OCI-LY7 (cell line): ENCODE data around the gene PRDM10. TPM values are rescaled to one million over a fixed set of nuclear protein-coding genes. Genes with fewer than 3 reads are reported as not detected.

Experiments used
- BruUV-seq: library from RNA; stranded (reverse); fragments of 400-500 nt; replicated peaks from 2 replicates; lab custom pipeline; 2021; lab: Mats Ljungman, UMichigan
- CTCF ChIA-PET: fragments of 300-600 bp; sonication (Branson Sonifier 250); formaldehyde crosslinking; loops from one replicate; lab custom pipeline; 2022; ENCODE audit warnings: antibody characterized with exemption; ENCODE audit not compliant: unreplicated experiment; lab: Charles Lee
- POLR2A ChIA-PET: fragments of 300-600 bp; sonication (Branson Sonifier 250); formaldehyde crosslinking; loops from one replicate; lab custom pipeline; 2022; ENCODE audit warnings: antibody characterized with exemption; lab: Charles Lee
- DNase-seq: peaks from one replicate; pipeline ENCODE4 v3.0.0-alpha.2; 2015; ENCODE audit warnings: low spot score
- H2AFZ ChIP-seq: fragments of 200-600 bp; sonication (generic), shearing (Covaris generic); 2 replicates; pipeline ENCODE4 v1.6.1; 2014; ENCODE audit warnings: mild to moderate bottlenecking, antibody characterized with exemption, low read length, moderate library complexity
- H3K27ac ChIP-seq: fragments of 200-600 bp; sonication (generic); 2 replicates; pipeline ENCODE4 v1.5.1; 2014; ENCODE audit warnings: mixed run types, low read depth, mild to moderate bottlenecking, moderate library complexity, low read length, inconsistent platforms; ENCODE audit not compliant: poor library complexity, severe bottlenecking
- H3K36me3 ChIP-seq: fragments of 200-600 bp; sonication (generic); 2 replicates; pipeline ENCODE4 v1.6.1; 2014; ENCODE audit warnings: mild to moderate bottlenecking, antibody characterized with exemption, low read length, moderate library complexity, mixed read lengths; ENCODE audit not compliant: insufficient read depth
- H3K4me1 ChIP-seq: fragments of 200-600 bp; sonication (generic); 2 replicates; pipeline ENCODE4 v1.5.1; 2014; ENCODE audit warnings: mild to moderate bottlenecking, low read length; ENCODE audit not compliant: insufficient read depth, poor library complexity, severe bottlenecking
- H3K4me2 ChIP-seq: fragments of 200-600 bp; sonication (generic); 2 replicates; pipeline ENCODE4 v1.6.1; 2014; ENCODE audit warnings: mild to moderate bottlenecking, low read length
- H3K4me3 ChIP-seq: fragments of 200-600 bp; sonication (generic); 2 replicates; pipeline ENCODE4 v1.5.1; 2014; ENCODE audit warnings: mild to moderate bottlenecking, low read depth, low read length; ENCODE audit not compliant: poor library complexity, severe bottlenecking
- H3K79me2 ChIP-seq: fragments of 200-600 bp; sonication (generic); 2 replicates; pipeline ENCODE4 v1.6.1; 2016; ENCODE audit warnings: low read depth, mild to moderate bottlenecking, low read length, moderate library complexity, mixed read lengths; ENCODE audit not compliant: insufficient read depth
- H3K9me2 ChIP-seq: fragments of 200-600 bp; sonication (generic); 2 replicates; pipeline ENCODE4 v1.6.1; 2016; ENCODE audit warnings: mild to moderate bottlenecking, low read length, mixed read lengths; ENCODE audit not compliant: insufficient read depth
- H3K9me3 ChIP-seq: fragments of 200-600 bp; sonication (generic); 2 replicates; pipeline ENCODE4 v1.6.1; 2014; ENCODE audit warnings: mild to moderate bottlenecking, mixed run types, low read length, mixed read lengths
- H4K20me1 ChIP-seq: fragments of 200-600 bp; sonication (generic); 2 replicates; pipeline ENCODE4 v1.6.1; 2014; ENCODE audit warnings: mild to moderate bottlenecking, antibody characterized with exemption, low read length, moderate library complexity, mixed read lengths; ENCODE audit not compliant: insufficient read depth
- EZH2phosphoT487 ChIP-seq: fragments of 200-600 bp; sonication (generic); IDR thresholded peaks from 2 replicates; pipeline ENCODE4 v1.6.1; 2018; ENCODE audit warnings: low read depth, borderline replicate concordance, mild to moderate bottlenecking, mixed run types, antibody characterized with exemption, low read length, moderate library complexity, mixed read lengths
- intact Hi-C: fragments of 100-400 bp; cut with micrococcal nuclease; formaldehyde crosslinking; loops from one replicate; pipeline ENCODE4 v1.10.0; 2022; ENCODE audit not compliant: unreplicated experiment
- total RNA-seq, 2 experiments: library from RNA; depleted of rRNA in 1 of 2; stranded (reverse); fragments of >200 nt in 1 of 2; shearing (Covaris generic) in 1 of 2; gene quantifications; 2 replicates each; pipeline ENCODE4 v1.2.3, GENCODE V29; 2014 to 2022
- TF ChIP-seq, protein P1 (sequence below): fragments of 200-600 bp; sonication (generic); conservative IDR thresholded peaks from 2 replicates; pipeline ENCODE4 v1.5.1; 2014; ENCODE audit warnings: mild to moderate bottlenecking, antibody characterized with exemption, low read length, moderate library complexity, mixed read lengths

PRDM10 gene
- total RNA-seq, 2 experiments from 2014 or later = 29.8 to 60.6 TPM

DNA sequence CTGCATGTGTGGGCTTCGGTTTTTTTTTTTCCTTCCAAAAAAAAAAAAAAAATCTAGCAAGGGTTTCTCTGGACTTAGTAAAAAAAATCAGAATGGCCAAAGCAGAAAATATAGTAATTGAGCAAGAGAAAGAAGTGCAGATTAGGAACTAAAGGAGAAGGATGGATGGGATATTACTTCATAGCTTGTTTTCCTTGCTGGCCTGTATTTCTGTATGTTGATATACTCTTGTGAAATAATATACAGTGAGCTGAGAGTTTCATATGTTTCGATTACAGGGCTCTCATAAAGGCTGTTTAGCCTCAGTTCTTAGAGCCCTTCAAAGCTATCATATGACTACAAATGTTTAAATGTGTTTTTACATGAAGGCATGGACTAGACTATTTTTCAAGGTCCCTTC lies 72.9 kb downstream of the PRDM10 start:
- Histone ChIP-seq H3K9me2 (no peaks in the 10 kb centered on the region), H3K9me3 (no peaks in the 10 kb centered on the region), H3K4me1 (peaks cover 6% of the 10 kb centered on the region), H3K4me2 (no peak overlapping the region), H3K36me3 (peaks cover 96% of the 10 kb centered on the region), H2AFZ (no peak overlapping the region), H3K79me2 (no peaks in the 10 kb centered on the region), H3K4me3 (no peak overlapping the region), H4K20me1 (no peaks in the 10 kb centered on the region), H3K27ac (no peak overlapping the region)
- ChIA-PET POLR2A (interaction anchor here (1.0 to 2.0 kb wide), 3 partner anchors 10 to 68 kb away, joined by 4 to 7 read pairs (median 5); no protein-coding TSS in a partner anchor), CTCF (interaction anchor here (1.5 kb wide), 1 partner anchor 10 kb away, joined by 3 read pairs; no protein-coding TSS in a partner anchor)
- no peak for DNase-seq
- TF ChIP-seq EZH2phosphoT487 = no peak
- TF ChIP-seq, protein P1, sequence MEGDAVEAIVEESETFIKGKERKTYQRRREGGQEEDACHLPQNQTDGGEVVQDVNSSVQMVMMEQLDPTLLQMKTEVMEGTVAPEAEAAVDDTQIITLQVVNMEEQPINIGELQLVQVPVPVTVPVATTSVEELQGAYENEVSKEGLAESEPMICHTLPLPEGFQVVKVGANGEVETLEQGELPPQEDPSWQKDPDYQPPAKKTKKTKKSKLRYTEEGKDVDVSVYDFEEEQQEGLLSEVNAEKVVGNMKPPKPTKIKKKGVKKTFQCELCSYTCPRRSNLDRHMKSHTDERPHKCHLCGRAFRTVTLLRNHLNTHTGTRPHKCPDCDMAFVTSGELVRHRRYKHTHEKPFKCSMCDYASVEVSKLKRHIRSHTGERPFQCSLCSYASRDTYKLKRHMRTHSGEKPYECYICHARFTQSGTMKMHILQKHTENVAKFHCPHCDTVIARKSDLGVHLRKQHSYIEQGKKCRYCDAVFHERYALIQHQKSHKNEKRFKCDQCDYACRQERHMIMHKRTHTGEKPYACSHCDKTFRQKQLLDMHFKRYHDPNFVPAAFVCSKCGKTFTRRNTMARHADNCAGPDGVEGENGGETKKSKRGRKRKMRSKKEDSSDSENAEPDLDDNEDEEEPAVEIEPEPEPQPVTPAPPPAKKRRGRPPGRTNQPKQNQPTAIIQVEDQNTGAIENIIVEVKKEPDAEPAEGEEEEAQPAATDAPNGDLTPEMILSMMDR = no peak
- no TSS peak for BruUV-seq
- intact Hi-C loops = no loop called here

DNA sequence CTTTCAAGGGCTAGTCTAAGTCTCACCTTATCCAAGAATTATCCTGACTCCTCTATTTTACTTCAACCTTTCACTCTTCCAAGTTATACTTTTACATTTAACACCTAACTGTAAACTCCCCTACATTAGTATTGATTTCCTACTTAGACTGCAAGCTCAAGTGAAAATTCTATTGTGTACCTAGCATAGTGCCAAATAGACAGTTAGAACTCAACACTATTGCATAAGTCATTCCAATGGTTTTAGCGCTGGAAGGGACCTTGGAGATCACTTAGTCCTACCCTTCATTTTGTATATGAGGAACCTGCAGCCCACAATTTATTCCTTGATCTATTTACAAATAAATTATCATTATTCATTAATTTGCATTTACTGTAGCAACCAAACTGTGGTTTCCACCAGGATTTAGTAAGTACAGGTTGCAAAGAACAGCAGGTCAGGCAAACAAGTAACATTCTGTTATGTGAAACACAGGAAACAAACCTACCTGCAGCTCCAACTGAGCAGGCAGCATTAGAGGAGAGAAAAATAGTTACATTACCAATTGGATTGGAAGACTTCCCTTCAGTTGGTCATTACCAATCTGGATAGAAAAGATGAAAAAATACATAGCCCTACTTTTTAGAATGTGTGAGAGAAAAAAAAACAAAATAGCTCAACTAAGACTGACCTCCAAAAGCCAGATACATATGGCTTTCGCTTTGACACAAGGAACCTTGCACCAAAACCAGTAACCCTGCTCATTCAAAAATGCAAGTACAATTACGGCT lies 73.5 kb downstream of the PRDM10 start:
- intact Hi-C loops = no loop called here
- no peak overlapping the region for H2AFZ ChIP-seq
- H3K36me3 ChIP-seq = peaks cover 96% of the 10 kb centered on the region
- H3K27ac ChIP-seq = no peak overlapping the region
- TF ChIP-seq EZH2phosphoT487 = no peak
- TF ChIP-seq, protein P1 = no peak
- DNase-seq = no peak
- no peak overlapping the region for H3K4me2 ChIP-seq
- POLR2A ChIA-PET = interaction anchor here (0.6 to 2.0 kb wide), 5 partner anchors 11 to 230 kb away, joined by 3 to 7 read pairs (median 4); no protein-coding TSS in a partner anchor
- BruUV-seq = no TSS peak
- peaks cover 8% of the 10 kb centered on the region for H3K4me1 ChIP-seq
- no peaks in the 10 kb centered on the region for H3K79me2 ChIP-seq
- no peaks in the 10 kb centered on the region for H3K9me3 ChIP-seq
- no peaks in the 10 kb centered on the region for H4K20me1 ChIP-seq
- CTCF ChIA-PET = interaction anchor here (1.5 kb wide), 1 partner anchor 11 kb away, joined by 3 read pairs; no protein-coding TSS in a partner anchor
- H3K4me3 ChIP-seq = no peak overlapping the region
- H3K9me2 ChIP-seq = no peaks in the 10 kb centered on the region
